GM23338 (cell line): ENCODE results near the gene GOSR2. TPM values are rescaled to one million over a fixed set of nuclear protein-coding genes. Genes with fewer than 3 reads are reported as not detected.

Experiments used
- ATAC-seq: fragments of 200-7000 bp; cut with Tn5 transposase; 3 replicates; pipeline ENCODE4 v1.9.1; 2020
- DNase-seq: peaks from one replicate; pipeline ENCODE4 v3.0.0-alpha.2; 2015; ENCODE audit warnings: low spot score
- H2AFZ ChIP-seq: fragments of 200-600 bp; sonication (generic); 2 replicates; pipeline ENCODE4 v1.8.0; 2016; ENCODE audit warnings: antibody characterized with exemption, mild to moderate bottlenecking, moderate library complexity
- H3F3A ChIP-seq: fragments of 200-600 bp; sonication (generic); replicated peaks from 2 replicates; pipeline ENCODE4 v1.8.0; 2017; ENCODE audit warnings: antibody characterized with exemption, mixed run types, low read depth
- H3K27ac ChIP-seq: fragments of 200-600 bp; sonication (generic); 2 replicates; pipeline ENCODE4 v1.6.1; 2016; ENCODE audit warnings: low read depth
- H3K27me3 ChIP-seq: fragments of 200-600 bp; sonication (generic); 2 replicates; pipeline ENCODE4 v1.8.0; 2016; ENCODE audit warnings: mild to moderate bottlenecking, mixed run types, moderate library complexity; ENCODE audit not compliant: insufficient read depth
- H3K36me3 ChIP-seq: fragments of 200-600 bp; sonication (generic); 2 replicates; pipeline ENCODE4 v1.8.0; 2016; ENCODE audit warnings: mild to moderate bottlenecking; ENCODE audit not compliant: insufficient read depth
- H3K4me1 ChIP-seq: fragments of 200-600 bp; sonication (generic); 2 replicates; pipeline ENCODE4 v1.8.0; 2016; ENCODE audit warnings: mild to moderate bottlenecking, moderate library complexity; ENCODE audit not compliant: insufficient read depth
- H3K4me2 ChIP-seq: fragments of 200-600 bp; sonication (generic); 2 replicates; pipeline ENCODE4 v1.7.1; 2017; ENCODE audit warnings: mixed run types
- H3K4me3 ChIP-seq: fragments of 200-600 bp; sonication (generic); 2 replicates; pipeline ENCODE4 v1.6.1; 2016; ENCODE audit warnings: mixed run types
- H3K79me2 ChIP-seq: fragments of 200-600 bp; sonication (generic); replicated peaks from 2 replicates; pipeline ENCODE4 v1.8.0; 2017; ENCODE audit warnings: mild to moderate bottlenecking; ENCODE audit not compliant: insufficient read depth
- H3K9me2 ChIP-seq: fragments of 200-600 bp; sonication (generic); 2 replicates; pipeline ENCODE4 v1.8.0; 2017; ENCODE audit not compliant: insufficient read depth
- H4K20me1 ChIP-seq: fragments of 200-600 bp; sonication (generic); replicated peaks from 2 replicates; pipeline ENCODE4 v1.8.0; 2017; ENCODE audit warnings: mild to moderate bottlenecking; ENCODE audit not compliant: insufficient read depth
- H3K27ac Mint-ChIP-seq: 2 replicates; pipeline ENCODE4 v1.8.0; 2020; ENCODE audit warnings: inconsistent platforms, mild to moderate bottlenecking, moderate library complexity, mixed read lengths
- H3K27me3 Mint-ChIP-seq: 3 replicates; pipeline ENCODE4 v1.8.0; 2022; ENCODE audit warnings: low read depth, mild to moderate bottlenecking, moderate library complexity, mixed read lengths, inconsistent platforms; ENCODE audit not compliant: insufficient read depth, poor library complexity
- H3K36me3 Mint-ChIP-seq: 3 replicates; pipeline ENCODE4 v1.8.0; 2021; ENCODE audit warnings: low read depth, mild to moderate bottlenecking, inconsistent platforms, moderate library complexity, mixed read lengths
- H3K4me1 Mint-ChIP-seq: 3 replicates; pipeline ENCODE4 v1.8.0; 2020; ENCODE audit warnings: mild to moderate bottlenecking, inconsistent platforms, mixed read lengths
- H3K4me3 Mint-ChIP-seq: 3 replicates; pipeline ENCODE4 v1.8.0; 2021; ENCODE audit warnings: moderate library complexity, mild to moderate bottlenecking, inconsistent platforms, mixed read lengths
- H3K9me3 Mint-ChIP-seq: 3 replicates; pipeline ENCODE4 v1.8.0; 2020; ENCODE audit warnings: moderate library complexity, mild to moderate bottlenecking, inconsistent platforms, mixed read lengths
- CREB1 ChIP-seq: fragments of 250-450 bp; sonication (Bioruptor Pico); IDR thresholded peaks from 2 replicates; pipeline ENCODE4 v1.5.0; 2020; ENCODE audit warnings: low read depth, mild to moderate bottlenecking, moderate library complexity
- EZH2phosphoT487 ChIP-seq: fragments of 200-600 bp; sonication (generic); IDR thresholded peaks from one replicate; pipeline ENCODE4 v1.8.1; 2018; ENCODE audit warnings: antibody characterized with exemption; ENCODE audit not compliant: unreplicated experiment
- REST ChIP-seq: IDR thresholded peaks from one replicate; pipeline ENCODE4 v1.6.1; 2018; ENCODE audit warnings: antibody characterized with exemption; ENCODE audit not compliant: unreplicated experiment
- ZNF462 ChIP-seq: fragments of 250-450 bp; sonication (Bioruptor Pico); IDR thresholded peaks from 2 replicates; pipeline ENCODE4 v1.5.0; 2020; ENCODE audit warnings: mild to moderate bottlenecking, moderate library complexity
- polyA plus RNA-seq: library from polyadenylated mRNA; unstranded; fragments of >200 nt; fragmentation: Nextera tagmentation; extraction: Ambion mirVana; gene quantifications from 2 replicates; pipeline ENCODE4 v1.2.1, GENCODE V29; 2016
- total RNA-seq: library from RNA; depleted of rRNA; stranded (reverse); fragments of >200 nt; shearing (Covaris generic); gene quantifications from 2 replicates; pipeline ENCODE4 v1.2.3, GENCODE V29; 2014

GOSR2 gene
- total and polyA plus RNA-seq, 2 experiments from 2014 or later = 33.2 to 36.2 TPM

- TF ChIP-seq ZNF462 = no peak
- TF ChIP-seq EZH2phosphoT487 = no peak
Observed at GRCh38 chr17:46883871-46884520, 39.0 kb upstream of the GOSR2 start (continued).

GRCh38 chr17:46884552-46884951 lies 38.4 kb upstream of the GOSR2 start:
- no peak overlapping the region for H2AFZ ChIP-seq
- DNase-seq (no peak), ATAC-seq (no peak)
- H3K79me2 ChIP-seq = no peaks in the 10 kb centered on the region
- no peaks in the 10 kb centered on the region for H3F3A ChIP-seq
- H3K4me1 Mint-ChIP-seq = no peaks in the 10 kb centered on the region; the same call in 2 of the 3 replicates
- H3K36me3 ChIP-seq = no peaks in the 10 kb centered on the region
- no peaks in the 10 kb centered on the region for H3K9me2 ChIP-seq
- no peak overlapping the region for H3K27ac ChIP-seq
- no peaks in the 10 kb centered on the region; the same call in 1 of the 2 replicates for H4K20me1 ChIP-seq
- H3K4me2 ChIP-seq = no peak overlapping the region
- H3K4me3 ChIP-seq = no peak overlapping the region
- H3K27me3 ChIP-seq = no peaks in the 10 kb centered on the region
- no peak overlapping the region for H3K27ac Mint-ChIP-seq
- no peak overlapping the region for H3K4me3 Mint-ChIP-seq
- no peaks in the 10 kb centered on the region for H3K4me1 ChIP-seq
- H3K27me3 Mint-ChIP-seq = peaks cover 13% of the 10 kb centered on the region
- no peaks in the 10 kb centered on the region for H3K36me3 Mint-ChIP-seq
- no peaks in the 10 kb centered on the region for H3K9me3 Mint-ChIP-seq
- TF ChIP-seq ZNF462 (no peak), REST (no peak), CREB1 (CRISPR knock-in tag) (no peak)
